MM.1S (cell line): ENCODE results near the gene ZIC4.

ENCODE experiments used
- CTCF ChIP-seq: fragments of 300-600 bp; sonication (generic); IDR thresholded peaks from 2 replicates; pipeline ENCODE4 v1.5.1; 2016; ENCODE audit warnings: antibody characterized with exemption, low read length, mixed read lengths
- EZH2 ChIP-seq: fragments of 300-600 bp; sonication (generic); optimal IDR thresholded peaks from 2 replicates; pipeline ENCODE3; 2017; ENCODE audit warnings: low read depth, mild to moderate bottlenecking, antibody characterized with exemption, low read length, mixed read lengths

DNA sequence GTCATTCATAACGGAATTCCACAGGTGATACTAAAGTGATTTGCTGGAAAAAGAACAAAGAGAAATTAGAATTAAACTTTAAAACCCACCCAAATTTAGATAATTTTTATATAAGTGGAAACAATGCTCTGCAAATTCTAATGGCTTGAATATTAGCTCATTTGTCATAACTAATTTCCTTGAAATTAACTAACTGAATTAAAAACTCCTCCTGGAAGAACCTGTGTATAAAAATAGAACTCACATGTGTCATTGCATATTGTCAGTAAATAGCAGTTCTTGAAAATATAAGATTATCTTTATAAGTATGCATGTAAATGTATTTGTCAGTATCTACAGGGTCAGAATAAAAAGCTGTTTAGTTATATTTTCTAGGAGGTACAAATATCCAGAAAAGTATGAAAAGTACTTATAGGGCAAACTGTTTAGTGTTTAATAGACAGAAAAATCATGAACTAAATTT, 19.1 kb upstream of the ZIC4 start:
- no peak for TF ChIP-seq CTCF
- no peak for TF ChIP-seq EZH2
